Ovary (tissue), 3 donors: ENCODE measurements around the gene NFYB.

ENCODE experiments used
- EP300 ChIP-seq: sonication (generic); formaldehyde crosslinking; IDR thresholded peaks from one replicate; pipeline ENCODE4 v1.6.1; 2017; ENCODE audit warnings: antibody characterized with exemption
- POLR2A ChIP-seq: fragments of 450-650 bp; IDR thresholded peaks from one replicate; pipeline ENCODE4 v1.6.1; 2017; ENCODE audit warnings: antibody characterized with exemption, mild to moderate bottlenecking, moderate library complexity
- TF ChIP-seq, protein P1 (sequence below), 3 donors: fragments of 450-650 bp in 2 of 3; fragments of 200-600 bp in 1 of 3; IDR thresholded peaks; one replicate each; pipeline versions ENCODE4 v1.5.1 to v1.8.0; 2016 to 2022; ENCODE audit warnings: antibody characterized with exemption in 3 of 3, mild to moderate bottlenecking in 1 of 3
- donor health status: DM: no; HTN: no; CAD: no.

DNA sequence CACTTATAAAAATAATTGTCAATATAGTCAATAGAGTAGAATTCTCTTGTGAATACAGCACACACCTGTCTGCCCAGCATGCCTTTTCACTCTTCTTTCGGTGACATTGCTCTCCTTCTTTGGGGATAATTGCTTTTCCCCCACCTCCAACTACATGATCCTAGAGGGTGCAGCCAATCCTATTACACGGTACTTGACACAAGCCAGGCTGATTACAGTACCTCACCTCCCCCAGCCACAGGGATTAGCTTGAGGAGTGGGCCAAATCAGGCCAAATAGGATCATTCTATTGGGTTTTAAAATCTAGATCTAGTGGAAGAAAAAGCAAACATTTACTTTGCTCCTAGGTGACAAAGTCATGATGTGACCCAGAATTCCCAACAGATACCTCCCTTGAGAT lies 16.8 kb upstream of the NFYB start:
- no peak for TF ChIP-seq POLR2A
- TF ChIP-seq, protein P1, sequence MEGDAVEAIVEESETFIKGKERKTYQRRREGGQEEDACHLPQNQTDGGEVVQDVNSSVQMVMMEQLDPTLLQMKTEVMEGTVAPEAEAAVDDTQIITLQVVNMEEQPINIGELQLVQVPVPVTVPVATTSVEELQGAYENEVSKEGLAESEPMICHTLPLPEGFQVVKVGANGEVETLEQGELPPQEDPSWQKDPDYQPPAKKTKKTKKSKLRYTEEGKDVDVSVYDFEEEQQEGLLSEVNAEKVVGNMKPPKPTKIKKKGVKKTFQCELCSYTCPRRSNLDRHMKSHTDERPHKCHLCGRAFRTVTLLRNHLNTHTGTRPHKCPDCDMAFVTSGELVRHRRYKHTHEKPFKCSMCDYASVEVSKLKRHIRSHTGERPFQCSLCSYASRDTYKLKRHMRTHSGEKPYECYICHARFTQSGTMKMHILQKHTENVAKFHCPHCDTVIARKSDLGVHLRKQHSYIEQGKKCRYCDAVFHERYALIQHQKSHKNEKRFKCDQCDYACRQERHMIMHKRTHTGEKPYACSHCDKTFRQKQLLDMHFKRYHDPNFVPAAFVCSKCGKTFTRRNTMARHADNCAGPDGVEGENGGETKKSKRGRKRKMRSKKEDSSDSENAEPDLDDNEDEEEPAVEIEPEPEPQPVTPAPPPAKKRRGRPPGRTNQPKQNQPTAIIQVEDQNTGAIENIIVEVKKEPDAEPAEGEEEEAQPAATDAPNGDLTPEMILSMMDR (IDR thresholded peaks at IDR 0.05) = no peak
- no peak for TF ChIP-seq EP300
